ENCODE data around the gene SERP2.

SERP2 gene

DNA sequence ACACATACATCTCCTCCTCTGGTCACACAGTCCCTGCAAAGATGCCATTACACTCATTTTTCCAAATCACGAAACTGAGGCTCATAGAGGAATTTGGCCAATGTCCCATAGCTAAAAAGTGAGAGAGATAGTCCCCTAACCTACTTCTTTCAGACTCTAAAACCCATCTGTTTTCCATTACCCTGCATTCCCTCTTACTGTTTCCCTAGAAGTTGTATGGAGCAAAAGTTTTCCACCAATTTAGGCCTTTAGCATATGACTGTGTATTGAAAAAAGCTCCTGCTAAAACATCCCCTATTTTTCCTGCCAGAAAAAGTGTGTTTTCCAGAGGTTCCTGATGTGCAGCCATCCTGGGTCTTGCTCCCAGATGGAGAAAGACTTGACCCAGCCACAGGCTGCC is 16.3 kb downstream of the SERP2 start:
- H3K36me3 Mint-ChIP-seq, result no peaks in the 10 kb centered on the region
- H3K4me3 Mint-ChIP-seq, result no peak overlapping the region
- H3K27ac Mint-ChIP-seq, result no peak overlapping the region
- no peak for ATAC-seq
- peaks cover 12% of the 10 kb centered on the region for H3K27me3 Mint-ChIP-seq
- no peaks in the 10 kb centered on the region for H3K9me3 Mint-ChIP-seq
- no peaks in the 10 kb centered on the region for H3K4me1 Mint-ChIP-seq

DNA sequence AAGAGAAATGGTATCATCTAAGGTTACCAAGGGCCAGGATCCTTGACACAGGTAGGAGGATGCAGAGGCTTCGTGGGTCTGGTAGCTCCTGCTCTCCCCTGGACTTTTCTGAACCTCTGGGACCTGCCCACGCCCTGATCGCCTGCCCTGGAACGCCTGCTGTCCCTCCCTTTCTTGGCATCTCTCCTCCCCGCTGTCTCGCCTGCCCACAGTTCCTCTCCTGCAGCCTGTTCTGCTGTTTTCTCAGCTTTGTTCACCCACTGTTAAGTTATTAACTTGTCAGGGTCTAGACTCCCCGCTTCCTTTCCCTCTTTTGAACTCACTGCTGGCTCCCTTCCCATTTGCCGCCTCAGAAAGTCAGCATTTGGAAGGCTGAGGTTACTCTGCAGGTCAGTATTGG is 19.8 kb downstream of the SERP2 start:
- H3K27me3 Mint-ChIP-seq, result peaks cover 23% of the 10 kb centered on the region
- no peaks in the 10 kb centered on the region for H3K4me1 Mint-ChIP-seq
- H3K9me3 Mint-ChIP-seq, result no peaks in the 10 kb centered on the region
- H3K27ac Mint-ChIP-seq, result no peak overlapping the region
- no peaks in the 10 kb centered on the region for H3K36me3 Mint-ChIP-seq
- no peak overlapping the region for H3K4me3 Mint-ChIP-seq
- ATAC-seq, result no peak

- no peak for ATAC-seq
- H3K27me3 Mint-ChIP-seq, result peaks cover 23% of the 10 kb centered on the region
- H3K4me1 Mint-ChIP-seq, result no peaks in the 10 kb centered on the region
- no peaks in the 10 kb centered on the region for H3K36me3 Mint-ChIP-seq
- H3K27ac Mint-ChIP-seq, result no peak overlapping the region
- no peak overlapping the region for H3K4me3 Mint-ChIP-seq
- no peaks in the 10 kb centered on the region for H3K9me3 Mint-ChIP-seq
These were observed 21.0 kb downstream of the SERP2 start for GRCh38 chr13:44394658-44395057.

DNA sequence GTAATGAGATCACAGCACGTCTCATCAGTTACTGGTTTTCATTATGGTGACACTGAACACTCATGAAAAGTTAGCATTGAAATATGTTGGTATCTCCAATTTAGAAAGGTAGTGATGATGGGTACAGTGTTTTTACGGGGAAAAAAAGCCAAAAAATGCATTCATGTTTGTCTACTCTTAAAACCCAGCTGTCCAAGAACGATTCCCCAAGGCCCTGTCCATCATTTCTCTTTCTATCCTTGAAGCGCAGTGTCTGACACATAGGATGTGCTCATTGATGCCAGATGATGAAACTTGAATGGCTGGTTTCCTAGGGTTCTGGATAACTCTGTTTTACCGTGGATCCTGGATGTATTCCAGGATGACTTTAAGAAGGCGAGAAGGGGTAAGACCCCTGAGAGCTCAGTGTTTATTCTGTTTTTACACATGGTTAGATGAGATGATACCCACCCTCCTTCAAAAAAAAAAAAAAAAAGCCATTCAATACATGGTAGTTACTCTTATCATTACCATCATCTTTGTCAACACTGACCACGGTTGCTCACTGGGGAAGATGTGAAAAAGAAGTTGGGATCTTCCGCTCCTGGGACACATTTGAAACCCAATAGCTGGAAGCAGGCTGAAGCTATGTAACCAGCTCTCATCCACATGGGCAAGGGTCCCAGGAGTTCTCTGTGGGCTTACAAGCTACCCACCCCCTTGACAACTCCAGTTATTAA is 22.5 kb downstream of the SERP2 start:
- Mint-ChIP-seq H3K36me3 (no peaks in the 10 kb centered on the region), H3K27ac (no peak overlapping the region), H3K4me1 (no peaks in the 10 kb centered on the region), H3K9me3 (no peaks in the 10 kb centered on the region), H3K4me3 (no peak overlapping the region), H3K27me3 (peaks cover 23% of the 10 kb centered on the region)
- no peak for ATAC-seq

DNA sequence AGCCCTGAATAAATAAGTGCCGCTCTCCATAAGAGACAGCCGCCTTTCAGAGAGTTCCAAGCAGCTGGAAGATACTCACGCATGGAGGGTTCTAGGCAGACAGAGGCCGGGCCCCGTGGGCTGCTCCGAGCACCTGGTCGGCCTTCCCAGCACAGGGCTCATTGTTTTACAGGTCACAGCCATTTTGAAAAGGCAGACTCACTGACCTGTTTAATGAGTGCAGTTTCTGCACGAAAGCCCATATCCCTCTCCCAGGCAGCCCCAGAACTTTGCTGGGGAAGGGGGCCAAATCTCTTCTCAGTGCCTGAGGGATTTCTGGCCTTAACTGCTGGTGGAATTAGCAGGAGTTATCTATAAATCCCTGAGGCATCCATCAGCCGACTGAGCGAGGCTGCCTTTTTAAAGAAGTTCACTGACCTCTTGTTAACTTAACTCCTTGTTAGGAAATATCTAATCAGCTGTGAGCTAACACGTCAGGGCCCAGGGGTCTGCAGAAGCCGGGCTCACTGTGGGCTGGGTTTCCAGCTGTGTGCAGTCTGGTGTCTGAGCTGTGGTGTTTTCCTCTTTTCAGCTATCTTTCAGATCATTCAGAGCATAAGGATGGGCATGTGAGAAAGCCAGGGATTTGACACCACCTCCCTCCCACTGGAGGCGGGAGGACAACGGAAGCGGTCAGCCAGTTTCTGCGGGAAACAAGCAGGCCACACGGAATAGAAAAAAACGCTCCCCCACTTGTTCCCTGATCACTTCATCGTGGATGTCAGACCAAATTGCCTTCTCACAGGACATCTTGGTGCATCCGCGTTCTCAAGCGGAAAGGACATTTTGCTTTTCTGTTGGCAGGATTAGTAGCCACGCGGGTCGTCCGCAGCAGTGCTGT is 23.3 kb downstream of the SERP2 start:
- no peak for ATAC-seq
- Mint-ChIP-seq H3K9me3 (no peaks in the 10 kb centered on the region), H3K4me3 (no peak overlapping the region), H3K27me3 (peaks cover 18% of the 10 kb centered on the region), H3K36me3 (no peaks in the 10 kb centered on the region), H3K27ac (no peak overlapping the region), H3K4me1 (no peaks in the 10 kb centered on the region)

GRCh38 chr13:44397766-44398223 is 24.2 kb downstream of the SERP2 start:
- Mint-ChIP-seq H3K36me3 (no peaks in the 10 kb centered on the region), H3K4me3 (no peak overlapping the region), H3K4me1 (no peaks in the 10 kb centered on the region), H3K9me3 (no peaks in the 10 kb centered on the region), H3K27ac (no peak overlapping the region), H3K27me3 (peaks cover 11% of the 10 kb centered on the region)
- no peak for ATAC-seq

- H3K4me3 Mint-ChIP-seq, result no peak overlapping the region
- no peaks in the 10 kb centered on the region for H3K9me3 Mint-ChIP-seq
These were observed 25.0 kb downstream of the SERP2 start for GRCh38 chr13:44398606-44399005.

GRCh38 chr13:44399074-44399473 is 25.4 kb downstream of the SERP2 start:
- Mint-ChIP-seq H3K4me1 (no peaks in the 10 kb centered on the region), H3K27ac (no peak overlapping the region), H3K9me3 (no peaks in the 10 kb centered on the region), H3K36me3 (no peaks in the 10 kb centered on the region), H3K27me3 (peaks cover 17% of the 10 kb centered on the region), H3K4me3 (no peak overlapping the region)
- ATAC-seq, result no peak

More at GRCh38 chr13:44398606-44399005, 25.0 kb downstream of the SERP2 start:
- Mint-ChIP-seq H3K4me1 (no peaks in the 10 kb centered on the region), H3K36me3 (no peaks in the 10 kb centered on the region), H3K27ac (no peak overlapping the region), H3K27me3 (peaks cover 13% of the 10 kb centered on the region)
- ATAC-seq, result no peak

DNA sequence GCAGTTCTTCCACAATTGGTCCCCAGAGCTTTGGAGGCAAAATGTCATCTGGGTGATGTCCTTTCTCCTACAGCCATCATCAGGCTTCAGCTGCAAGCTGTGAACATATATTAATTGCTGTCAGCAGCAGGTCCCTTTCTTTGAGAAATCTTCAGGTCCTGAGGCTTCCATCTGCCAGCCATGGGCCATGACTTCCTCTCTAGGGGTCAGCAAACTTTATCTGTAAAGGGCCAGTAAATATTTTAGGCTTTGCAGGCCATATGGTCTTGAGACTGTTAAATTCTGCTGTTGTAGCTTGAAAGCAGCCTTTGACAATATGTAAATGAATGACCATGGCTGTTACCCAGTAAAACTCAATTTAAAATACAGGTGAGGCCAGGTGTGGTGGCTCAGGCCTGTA is 27.1 kb downstream of the SERP2 start:
- Mint-ChIP-seq H3K36me3 (no peaks in the 10 kb centered on the region), H3K4me3 (no peak overlapping the region), H3K27me3 (peaks cover 34% of the 10 kb centered on the region), H3K9me3 (no peaks in the 10 kb centered on the region), H3K4me1 (no peaks in the 10 kb centered on the region), H3K27ac (no peak overlapping the region)
- ATAC-seq, result no peak

DNA sequence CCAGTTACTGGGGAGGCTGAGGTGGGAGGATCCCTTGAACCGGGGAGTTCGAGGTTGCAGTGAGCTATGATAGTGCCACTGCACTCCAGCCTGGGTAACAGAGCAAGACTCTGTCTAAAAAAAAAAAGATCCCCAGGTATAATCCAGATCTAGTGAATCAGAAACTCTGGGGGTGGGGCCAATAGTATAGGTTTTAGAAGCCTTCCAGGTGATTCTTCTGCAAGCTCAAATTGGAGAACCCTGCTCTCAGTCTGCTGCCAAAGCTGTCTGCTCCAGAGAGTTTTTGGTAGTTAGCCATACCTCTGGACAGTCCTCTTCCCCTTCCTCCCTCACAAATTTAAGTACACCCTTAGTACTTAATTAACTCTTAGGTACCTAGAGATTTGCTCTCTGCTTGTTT is 28.0 kb downstream of the SERP2 start:
- no peak overlapping the region for H3K4me3 Mint-ChIP-seq
- no peak for ATAC-seq
- no peaks in the 10 kb centered on the region for H3K9me3 Mint-ChIP-seq
- H3K27ac Mint-ChIP-seq, result no peak overlapping the region
- H3K4me1 Mint-ChIP-seq, result no peaks in the 10 kb centered on the region
- H3K36me3 Mint-ChIP-seq, result no peaks in the 10 kb centered on the region
- peaks cover 42% of the 10 kb centered on the region for H3K27me3 Mint-ChIP-seq

GRCh38 chr13:44402899-44403445 is 29.3 kb downstream of the SERP2 start:
- peaks cover 37% of the 10 kb centered on the region for H3K27me3 Mint-ChIP-seq
- H3K27ac Mint-ChIP-seq, result no peak overlapping the region
- H3K36me3 Mint-ChIP-seq, result no peaks in the 10 kb centered on the region
- H3K4me3 Mint-ChIP-seq, result no peak overlapping the region
- no peaks in the 10 kb centered on the region for H3K4me1 Mint-ChIP-seq
- no peaks in the 10 kb centered on the region for H3K9me3 Mint-ChIP-seq
- ATAC-seq, result no peak

DNA sequence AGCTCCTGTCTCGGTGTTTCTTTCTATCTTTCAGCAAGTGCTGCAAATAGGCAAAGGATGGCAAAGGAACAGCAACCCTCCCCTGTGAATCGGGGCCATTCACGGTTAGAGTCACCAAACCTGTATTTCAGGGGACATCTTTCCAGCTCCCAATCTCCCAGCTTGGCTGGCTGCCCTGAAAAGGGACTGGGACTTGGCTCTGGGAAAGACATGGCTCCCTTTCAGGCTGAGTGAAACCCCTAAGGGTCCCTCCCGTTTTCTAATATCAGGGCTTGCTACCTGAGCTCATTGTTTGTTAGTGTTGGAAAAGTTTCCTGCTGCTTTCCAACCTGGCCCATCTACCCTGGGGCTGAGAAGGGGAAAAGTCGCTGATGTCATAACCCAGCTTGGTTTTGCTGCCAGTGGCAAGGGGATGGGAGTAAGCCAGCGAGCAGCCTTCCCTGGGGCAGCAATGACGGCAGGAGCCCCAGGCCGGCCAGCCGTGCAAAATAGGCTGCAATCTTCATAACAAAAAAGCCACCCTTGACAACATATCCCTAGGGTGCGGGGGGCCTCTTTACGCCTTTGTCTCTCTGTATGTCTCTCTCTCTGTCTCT is 29.9 kb downstream of the SERP2 start:
- H3K27me3 Mint-ChIP-seq, result peaks cover 34% of the 10 kb centered on the region
- H3K4me3 Mint-ChIP-seq, result no peak overlapping the region
- no peaks in the 10 kb centered on the region for H3K9me3 Mint-ChIP-seq
- no peak overlapping the region for H3K27ac Mint-ChIP-seq
- H3K4me1 Mint-ChIP-seq, result no peaks in the 10 kb centered on the region
- ATAC-seq, result no peak
- no peaks in the 10 kb centered on the region for H3K36me3 Mint-ChIP-seq

DNA sequence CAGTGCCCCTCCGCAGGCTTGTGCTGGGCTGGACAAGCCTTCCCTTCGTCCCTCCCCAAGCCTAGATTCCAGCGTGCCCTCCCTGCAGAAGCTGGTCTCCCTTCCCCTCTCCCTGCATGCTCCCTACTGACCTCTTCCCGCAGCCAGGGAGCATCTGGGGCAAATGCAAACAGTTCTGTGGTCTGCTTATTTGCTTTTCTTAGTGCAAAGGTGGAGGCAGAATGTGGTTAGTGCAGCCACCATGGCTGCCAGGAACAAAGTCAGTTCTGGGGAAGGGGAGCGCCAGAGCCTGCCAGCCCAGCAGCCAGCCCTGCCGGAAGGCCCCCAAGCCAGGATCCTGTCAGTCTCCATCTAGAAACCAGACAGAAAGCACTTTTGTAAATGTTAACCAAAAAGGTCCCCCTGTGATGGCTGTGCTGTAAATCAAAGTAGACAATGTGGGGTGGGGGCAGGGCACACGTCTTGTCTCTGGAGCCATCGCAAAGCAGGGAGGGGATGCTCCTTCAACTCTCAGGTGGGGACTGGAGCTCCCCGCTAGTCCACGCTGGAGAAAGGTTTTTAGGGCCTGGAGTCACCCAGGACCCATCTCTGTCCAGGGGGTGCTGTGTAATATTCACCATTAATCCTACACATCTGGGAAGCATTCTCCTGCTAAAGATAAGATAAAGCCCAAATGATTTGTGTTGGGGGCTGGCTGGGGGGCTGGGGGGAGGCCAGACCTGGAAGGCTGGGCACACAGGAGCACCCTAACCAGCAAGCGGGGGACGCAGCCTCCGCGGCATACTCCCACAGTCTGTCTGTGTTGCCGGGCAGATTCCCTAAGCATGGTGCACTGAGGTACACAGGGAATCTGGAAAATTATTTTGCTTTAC is 30.9 kb downstream of the SERP2 start:
- H3K27me3 Mint-ChIP-seq, result peaks cover 34% of the 10 kb centered on the region
- no peaks in the 10 kb centered on the region for H3K9me3 Mint-ChIP-seq
- no peak overlapping the region for H3K27ac Mint-ChIP-seq
- no peak for ATAC-seq
- H3K36me3 Mint-ChIP-seq, result no peaks in the 10 kb centered on the region
- H3K4me1 Mint-ChIP-seq, result no peaks in the 10 kb centered on the region
- H3K4me3 Mint-ChIP-seq, result no peak overlapping the region

- no peak overlapping the region for H3K27ac Mint-ChIP-seq
- H3K27me3 Mint-ChIP-seq, result peaks cover 43% of the 10 kb centered on the region
- no peak overlapping the region for H3K4me3 Mint-ChIP-seq
- H3K4me1 Mint-ChIP-seq, result no peaks in the 10 kb centered on the region
- H3K9me3 Mint-ChIP-seq, result no peaks in the 10 kb centered on the region
- ATAC-seq, result no peak
- no peaks in the 10 kb centered on the region for H3K36me3 Mint-ChIP-seq
These were observed 33.0 kb downstream of the SERP2 start for GRCh38 chr13:44406617-44407016.
